ENCODE data around the gene KCNMB1. TPM values are rescaled to one million over a fixed set of nuclear protein-coding genes. Genes with fewer than 3 reads are reported as not detected.
A peak's percentile ranks its signal among the peaks of the same experiment; 100 is the strongest.

Gene KCNMB1
- total and polyA plus RNA-seq, 2 donors from 2014 or later = 2.1 to 4.5 TPM

DNA sequence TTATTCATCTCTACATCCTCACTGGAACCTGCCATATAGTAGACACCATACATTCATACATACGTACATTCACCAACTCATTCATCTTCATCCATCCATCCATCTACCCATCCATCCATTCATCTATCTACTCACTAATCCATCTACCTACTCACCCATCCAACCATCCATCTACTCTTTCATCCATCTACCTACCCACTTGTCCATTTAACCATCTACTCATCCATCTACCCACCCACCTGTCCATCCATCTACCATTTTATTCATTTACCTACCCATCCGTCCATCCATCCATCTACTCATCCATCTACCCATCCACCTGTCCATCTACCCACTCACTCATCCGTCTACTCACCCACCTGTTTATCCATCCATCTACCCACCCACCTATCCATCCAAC lies 59.6 kb downstream of the KCNMB1 start:
- H3K36me3 ChIP-seq (ENCODE audit: control insufficient read depth in 2 of 3, insufficient read depth in 3 of 3, low read length in 3 of 3) = no peaks in the 10 kb centered on the region
- H3K9ac ChIP-seq (ENCODE audit: low read length in 3 of 3) = no peak overlapping the region
- no peak overlapping the region for H3K27ac ChIP-seq (ENCODE audit: low read depth in 2 of 2, low read length in 2 of 2)
- FAIRE-seq = no peak
- peaks cover 0 to 4% (median 3%) of the 10 kb centered on the region in 3 donors for H3K4me1 ChIP-seq (ENCODE audit: control insufficient read depth in 2 of 3, insufficient read depth in 2 of 3, low read depth in 1 of 3, low read length in 3 of 3)
- H3K27me3 ChIP-seq (ENCODE audit: control insufficient read depth, insufficient read depth, low read length) = no peaks in the 10 kb centered on the region
- intact Hi-C loops (cut with DNase I) = no loop called here
- H3K4me3 ChIP-seq (ENCODE audit: low read length in 3 of 3) = no peak overlapping the region
- no peak for DNase-seq
- TF ChIP-seq, protein P1, sequence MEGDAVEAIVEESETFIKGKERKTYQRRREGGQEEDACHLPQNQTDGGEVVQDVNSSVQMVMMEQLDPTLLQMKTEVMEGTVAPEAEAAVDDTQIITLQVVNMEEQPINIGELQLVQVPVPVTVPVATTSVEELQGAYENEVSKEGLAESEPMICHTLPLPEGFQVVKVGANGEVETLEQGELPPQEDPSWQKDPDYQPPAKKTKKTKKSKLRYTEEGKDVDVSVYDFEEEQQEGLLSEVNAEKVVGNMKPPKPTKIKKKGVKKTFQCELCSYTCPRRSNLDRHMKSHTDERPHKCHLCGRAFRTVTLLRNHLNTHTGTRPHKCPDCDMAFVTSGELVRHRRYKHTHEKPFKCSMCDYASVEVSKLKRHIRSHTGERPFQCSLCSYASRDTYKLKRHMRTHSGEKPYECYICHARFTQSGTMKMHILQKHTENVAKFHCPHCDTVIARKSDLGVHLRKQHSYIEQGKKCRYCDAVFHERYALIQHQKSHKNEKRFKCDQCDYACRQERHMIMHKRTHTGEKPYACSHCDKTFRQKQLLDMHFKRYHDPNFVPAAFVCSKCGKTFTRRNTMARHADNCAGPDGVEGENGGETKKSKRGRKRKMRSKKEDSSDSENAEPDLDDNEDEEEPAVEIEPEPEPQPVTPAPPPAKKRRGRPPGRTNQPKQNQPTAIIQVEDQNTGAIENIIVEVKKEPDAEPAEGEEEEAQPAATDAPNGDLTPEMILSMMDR (IDR thresholded peaks at IDR 0.05; ENCODE audit: borderline replicate concordance, extremely low read depth, insufficient read depth) = no peak
- no peaks in the 10 kb centered on the region for H3K9me3 ChIP-seq (ENCODE audit: control insufficient read depth in 2 of 3, insufficient read depth in 1 of 3, low read length in 3 of 3)

DNA sequence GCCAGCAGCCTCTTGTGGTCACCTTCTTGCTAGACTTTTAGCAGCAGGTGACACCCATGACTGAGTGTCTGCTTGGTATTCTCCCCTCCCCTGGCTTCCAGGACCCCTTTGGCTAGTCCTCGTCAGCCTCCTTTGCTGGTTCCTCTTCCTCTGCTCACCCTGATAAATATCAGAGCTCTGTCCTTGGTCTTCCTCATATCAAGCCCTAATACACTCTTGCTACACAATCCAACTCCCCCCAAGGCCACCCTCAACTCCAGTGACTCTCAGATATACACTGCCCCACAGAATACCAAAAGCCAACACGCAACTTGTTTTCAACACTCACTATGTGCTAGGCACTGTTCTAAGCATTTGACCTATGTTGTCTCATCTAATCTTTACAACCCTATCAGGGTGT lies 61.3 kb downstream of the KCNMB1 start:
- TF ChIP-seq, protein P1 (IDR thresholded peaks at IDR 0.05; ENCODE audit: borderline replicate concordance, extremely low read depth, insufficient read depth) = no peak
- intact Hi-C loops (cut with DNase I) = no loop called here
- Histone ChIP-seq H3K27me3 (ENCODE audit: control insufficient read depth, insufficient read depth, low read length) (no peaks in the 10 kb centered on the region), H3K36me3 (ENCODE audit: control insufficient read depth in 2 of 3, insufficient read depth in 3 of 3, low read length in 3 of 3) (no peaks in the 10 kb centered on the region), H3K9ac (ENCODE audit: low read length in 3 of 3) (no peak overlapping the region), H3K9me3 (ENCODE audit: control insufficient read depth in 2 of 3, insufficient read depth in 1 of 3, low read length in 3 of 3) (no peaks in the 10 kb centered on the region), H3K27ac (ENCODE audit: low read depth in 2 of 2, low read length in 2 of 2) (no peak overlapping the region), H3K4me3 (ENCODE audit: low read length in 3 of 3) (no peak overlapping the region), H3K4me1 (ENCODE audit: control insufficient read depth in 2 of 3, insufficient read depth in 2 of 3, low read depth in 1 of 3, low read length in 3 of 3) (peaks cover 0 to 4% (median 3%) of the 10 kb centered on the region in 3 donors)
- DNase-seq = no peak
- no peak for FAIRE-seq

DNA sequence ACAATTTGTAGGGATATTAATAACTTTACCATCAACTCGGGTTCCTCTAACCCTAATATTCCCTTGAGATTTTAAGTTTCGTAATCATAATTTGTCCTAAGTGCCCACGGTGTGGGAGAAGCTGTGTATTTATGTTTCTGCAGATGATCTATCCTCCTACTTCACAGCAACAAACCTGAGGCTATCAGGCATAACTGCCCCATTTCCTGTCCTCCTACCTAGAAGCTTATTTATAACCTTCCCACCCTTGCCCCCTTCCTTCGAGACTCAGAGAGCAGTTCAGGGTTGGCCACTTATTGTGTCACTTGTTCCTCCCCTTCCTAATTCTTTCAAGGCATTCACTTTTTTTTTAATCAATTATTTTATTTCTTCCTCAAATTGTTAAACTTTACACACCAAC lies 62.0 kb downstream of the KCNMB1 start:
- FAIRE-seq (no peak), DNase-seq (peak in 1 of 5 donors; percentile 34)
- Histone ChIP-seq H3K36me3 (ENCODE audit: control insufficient read depth in 2 of 3, insufficient read depth in 3 of 3, low read length in 3 of 3) (no peaks in the 10 kb centered on the region), H3K4me3 (ENCODE audit: low read length in 3 of 3) (no peak overlapping the region), H3K27me3 (ENCODE audit: control insufficient read depth, insufficient read depth, low read length) (no peaks in the 10 kb centered on the region), H3K27ac (ENCODE audit: low read depth in 2 of 2, low read length in 2 of 2) (no peak overlapping the region), H3K9me3 (ENCODE audit: control insufficient read depth in 2 of 3, insufficient read depth in 1 of 3, low read length in 3 of 3) (no peaks in the 10 kb centered on the region), H3K9ac (ENCODE audit: low read length in 3 of 3) (no peak overlapping the region), H3K4me1 (ENCODE audit: control insufficient read depth in 2 of 3, insufficient read depth in 2 of 3, low read depth in 1 of 3, low read length in 3 of 3) (peaks cover 0 to 4% (median 3%) of the 10 kb centered on the region in 3 donors)
- intact Hi-C loops (cut with DNase I) = no loop called here
- TF ChIP-seq, protein P1 (IDR thresholded peaks at IDR 0.05; ENCODE audit: borderline replicate concordance, extremely low read depth, insufficient read depth) = no peak

Other genes starting within 250 kb of the KCNMB1 start
- gene C5orf58, start 156.4 kb downstream of the KCNMB1 start, total RNA-seq = not detected
- gene C5orf58, start 156.4 kb downstream of the KCNMB1 start, polyA plus RNA-seq (ENCODE audit: insufficient read depth, low read depth, low replicate concordance) = not detected
- 48.8 TPM for gene LCP2, start 91.6 kb downstream of the KCNMB1 start, total RNA-seq
- gene LCP2, start 91.6 kb downstream of the KCNMB1 start, polyA plus RNA-seq (ENCODE audit: insufficient read depth, low read depth, low replicate concordance) = 4.6 TPM
- gene KCNIP1, start 114.7 kb upstream of the KCNMB1 start, total RNA-seq = 1.8 TPM
- gene KCNIP1, start 114.7 kb upstream of the KCNMB1 start, polyA plus RNA-seq (ENCODE audit: insufficient read depth, low read depth, low replicate concordance) = 3.1 TPM

All from kidney (tissue), 14 donors.